SK-MEL-5 (cell line): ENCODE results near the gene ACOX3. TPM values are rescaled to one million over a fixed set of nuclear protein-coding genes. Genes with fewer than 3 reads are reported as not detected.
"Not testable (repeated sequence)": the region's sequence is repeated elsewhere in the genome, so short reads cannot be mapped to it uniquely, and the experiment has no call there.

Source experiments
- DNase-seq: peaks from one replicate; pipeline ENCODE4 v3.0.0-alpha.2; 2016; ENCODE audit warnings: low read depth, low spot score
- in situ Hi-C: cut with HindIII; loops from 2 replicates; pipeline ENCODE4 v1.10.0; 2016; ENCODE audit warnings: low sequenced_read_pairs, high pct_unique_total_duplicates, low pct_unique_long_range_greater_than_20kb
- total RNA-seq: library from RNA; depleted of rRNA; stranded (reverse); fragments of >200 nt; shearing (Covaris generic); gene quantifications from 2 replicates; pipeline ENCODE4 v1.2.3, GENCODE V29; 2014

Gene ACOX3
- total RNA-seq, 1 experiment from 2014 or later = 11.9 TPM

DNA sequence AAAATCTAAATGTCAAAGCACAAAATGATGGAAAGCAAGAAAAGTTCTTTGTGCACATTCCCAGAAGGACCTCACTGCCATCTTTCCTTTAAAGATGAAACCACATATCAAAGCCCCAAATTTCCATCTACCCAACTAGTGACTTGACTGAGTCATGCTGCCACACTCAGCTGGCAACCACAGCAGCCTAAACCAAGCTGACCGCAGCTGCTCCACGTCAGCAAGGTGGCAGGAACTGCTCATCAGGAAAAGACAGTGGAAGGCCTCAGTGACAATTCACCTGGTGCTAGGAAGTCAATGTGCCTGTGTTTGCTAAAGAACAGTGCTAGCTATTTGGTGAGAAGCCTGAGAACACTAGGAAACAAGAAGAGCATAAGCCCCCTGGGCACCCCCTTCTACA is 26.1 kb downstream of the ACOX3 start:
- in situ Hi-C loops = no loop called here
- no peak for DNase-seq

DNA sequence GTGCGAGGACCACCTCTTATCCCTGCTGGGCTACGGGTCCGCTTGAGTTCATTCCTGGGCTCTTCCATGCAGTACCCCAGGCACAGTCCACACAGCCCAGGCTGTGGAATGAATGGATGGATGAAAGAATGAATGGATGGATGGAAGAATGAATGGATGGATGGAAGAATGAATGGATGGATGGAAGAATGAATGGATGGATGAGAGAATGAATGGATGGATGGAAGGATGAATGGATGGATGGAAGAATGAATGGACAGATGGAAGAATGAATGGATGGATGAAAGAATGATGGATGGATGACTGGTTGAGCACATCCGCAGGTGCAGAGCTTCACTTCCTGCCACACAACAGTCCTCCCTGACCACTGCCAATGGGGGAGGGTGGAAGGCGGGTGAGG is 28.2 kb downstream of the ACOX3 start:
- in situ Hi-C loops = no loop called here

DNA sequence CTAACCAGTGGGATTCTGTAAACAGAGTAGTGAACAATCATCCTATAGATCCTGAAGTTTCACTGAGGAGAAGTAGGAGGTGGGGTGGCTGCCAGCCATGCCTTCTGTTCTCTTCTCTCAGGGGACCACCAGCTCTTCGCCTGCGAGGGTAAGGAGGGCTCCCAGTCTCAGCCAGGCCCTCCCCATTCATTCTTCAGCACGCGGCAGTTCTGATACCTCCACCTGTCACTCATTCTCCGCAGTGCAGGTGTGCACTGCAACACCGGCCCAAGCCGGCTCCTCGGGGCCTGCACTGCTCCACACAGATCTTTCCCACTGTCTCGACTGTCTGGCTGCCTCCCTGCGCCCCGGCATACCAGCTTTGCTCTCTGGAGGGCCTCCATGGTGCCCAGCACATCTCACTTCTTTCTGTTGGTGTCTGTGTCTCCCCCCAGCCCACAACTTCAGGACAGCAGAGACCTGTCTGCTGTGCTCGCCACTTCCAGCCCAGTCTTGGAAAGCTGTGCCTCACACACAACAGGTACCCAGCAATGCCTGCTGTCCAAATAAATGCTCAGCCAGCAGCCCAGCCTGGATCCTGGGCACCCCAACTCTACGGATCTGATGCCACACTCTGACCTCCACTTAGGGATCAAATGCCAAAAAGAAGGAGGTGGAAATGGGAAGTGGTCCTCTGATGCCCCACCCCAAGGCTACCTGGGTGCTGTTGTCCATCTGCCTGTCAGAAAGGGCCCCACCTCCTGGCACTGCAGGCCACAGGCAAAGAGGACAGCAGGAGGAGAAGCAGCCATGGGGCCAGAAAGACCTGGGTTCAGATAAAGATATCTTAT is 29.0 kb downstream of the ACOX3 start:
- in situ Hi-C loops = no loop called here
- DNase-seq = no peak

More for the DNA sequence above, 28.2 kb downstream of the ACOX3 start:
- no peak for DNase-seq

DNA sequence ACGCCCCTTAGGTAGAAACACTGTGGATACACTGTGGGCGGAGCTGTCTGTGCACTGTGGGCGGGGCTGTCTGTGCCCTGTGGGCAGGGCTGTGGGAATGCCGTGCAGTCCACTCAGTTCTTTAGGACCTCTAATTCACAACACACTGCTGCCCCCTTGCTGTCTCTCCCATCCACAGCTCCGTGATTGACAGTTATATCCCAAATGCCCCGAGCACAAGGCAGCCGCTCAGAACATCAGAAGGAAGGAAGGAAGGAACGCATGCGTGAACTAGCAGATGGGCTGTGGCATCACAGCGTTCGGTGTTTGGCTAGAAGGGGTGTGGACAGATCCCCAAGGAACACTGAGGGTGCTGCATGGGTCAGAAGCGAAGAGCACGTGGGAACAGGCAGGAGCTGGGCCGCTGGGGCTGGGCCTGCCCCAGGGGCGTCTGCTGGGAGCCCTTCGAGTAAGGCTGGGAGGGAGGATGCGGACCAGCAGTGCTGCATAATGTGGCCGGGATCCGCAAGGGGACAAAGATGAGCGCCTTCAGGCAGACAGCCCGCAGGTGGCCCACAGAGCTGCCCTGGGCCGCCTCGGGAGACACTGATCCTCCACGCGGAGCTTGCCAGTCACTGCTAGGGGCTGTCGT is 29.8 kb downstream of the ACOX3 start:
- in situ Hi-C loops = no loop called here
- DNase-seq = peak; percentile 95

DNA sequence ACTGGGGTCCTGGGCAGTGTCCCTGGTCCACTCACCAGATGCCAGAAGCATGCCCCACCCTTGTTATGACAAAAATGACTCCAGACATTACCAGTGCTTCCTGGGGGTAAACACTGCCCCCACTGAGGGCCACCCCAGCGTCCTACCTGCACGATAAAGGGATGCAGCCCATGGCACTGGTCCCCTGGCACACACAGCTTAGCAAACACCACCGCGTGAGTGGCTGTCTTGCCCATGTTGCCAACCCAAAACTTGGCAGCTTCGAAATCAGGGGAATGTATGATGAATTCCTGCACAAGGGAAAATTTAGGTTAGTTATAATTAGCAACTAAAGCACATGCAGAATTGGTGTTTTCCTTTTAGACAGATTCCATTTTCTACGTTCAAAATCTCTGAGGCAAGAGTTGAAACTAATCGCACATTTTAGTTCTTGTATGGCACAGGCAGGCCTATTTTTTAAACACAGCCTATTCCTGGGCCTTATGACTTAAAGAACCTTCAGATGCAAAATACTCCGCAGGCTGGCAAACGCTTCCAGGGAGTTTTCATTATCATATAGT is 30.4 kb downstream of the ACOX3 start:
- no peak for DNase-seq
- in situ Hi-C loops = no loop called here

DNA sequence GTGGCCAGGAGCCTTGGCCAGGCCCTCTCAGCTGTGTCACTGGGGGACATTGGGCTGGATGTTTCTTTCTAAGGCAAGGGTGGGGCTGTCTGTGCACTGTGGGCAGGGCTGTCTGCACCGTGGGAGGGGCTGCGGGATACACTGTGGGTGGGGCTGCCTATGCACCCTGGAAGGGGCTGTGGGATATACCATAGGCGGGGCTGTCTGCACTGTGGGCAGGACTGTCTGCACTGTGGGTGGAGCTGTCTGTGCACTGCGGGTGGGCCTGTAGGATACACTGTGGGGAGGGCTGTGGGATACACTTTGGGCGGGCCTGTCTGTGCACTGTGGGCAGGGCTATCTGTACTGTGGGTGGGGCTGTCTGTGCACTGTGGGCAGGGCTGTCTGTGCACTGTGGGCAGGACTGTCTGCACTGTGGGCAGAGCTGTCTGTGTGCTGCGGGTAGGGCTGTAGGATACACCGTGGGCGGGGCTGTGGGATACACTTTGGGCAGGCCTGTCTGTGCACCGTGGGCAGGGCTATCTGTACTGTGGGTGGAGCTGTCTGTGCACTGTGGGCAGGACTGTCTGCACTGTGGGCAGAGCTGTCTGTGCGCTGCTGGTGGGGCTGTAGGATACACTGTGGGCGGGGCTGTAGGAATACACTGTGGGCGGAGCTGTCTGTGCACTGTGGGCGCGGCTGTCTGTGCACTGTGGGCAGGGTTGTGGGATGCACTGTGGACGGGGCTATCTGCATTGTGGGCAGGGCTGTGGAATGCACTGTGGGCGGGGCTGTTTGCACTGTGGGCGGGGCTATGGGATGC is 31.1 kb downstream of the ACOX3 start:
- DNase-seq = peak; percentile 49
- in situ Hi-C loops = no loop called here

DNA sequence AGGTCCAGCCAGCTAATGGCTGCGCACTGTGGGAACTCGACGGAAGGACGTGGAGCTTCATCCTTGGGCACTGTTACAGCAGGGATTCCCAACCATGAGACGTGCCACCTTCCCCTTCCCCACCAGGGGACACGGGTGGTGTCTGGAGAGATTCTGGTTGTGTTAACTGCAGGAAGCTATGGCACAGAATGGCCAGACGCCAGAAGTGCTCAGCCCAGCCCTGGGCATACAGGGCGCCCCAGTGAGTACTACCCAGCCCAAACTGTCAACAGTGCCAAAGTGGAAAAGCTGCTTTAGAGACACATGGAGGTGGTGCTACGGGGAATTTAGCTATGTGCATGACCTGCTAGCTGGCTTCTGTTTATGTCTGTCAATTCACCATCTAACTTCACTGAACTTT is 32.8 kb downstream of the ACOX3 start:
- in situ Hi-C loops = no loop called here
- no peak for DNase-seq

DNA sequence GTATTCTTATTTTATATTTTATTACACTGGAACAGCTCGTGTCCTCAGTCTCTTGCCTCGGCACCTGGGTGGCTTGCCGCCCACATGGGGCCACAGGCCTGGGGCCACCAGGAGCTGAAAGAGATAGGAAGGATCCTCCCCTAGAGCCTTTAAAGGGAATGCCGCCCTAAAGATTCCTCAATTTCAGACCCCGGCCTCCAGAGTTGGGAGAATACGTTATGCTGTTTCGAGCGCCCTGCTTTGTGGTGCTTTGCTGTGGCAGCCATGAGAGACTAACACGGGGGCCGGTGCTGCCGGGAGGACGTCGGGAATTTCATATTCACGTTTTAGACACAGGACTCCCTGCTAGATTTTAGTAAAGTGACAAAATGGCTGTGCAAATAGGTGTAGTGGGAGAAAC is 33.2 kb downstream of the ACOX3 start:
- in situ Hi-C loops = no loop called here
- no peak for DNase-seq

DNA sequence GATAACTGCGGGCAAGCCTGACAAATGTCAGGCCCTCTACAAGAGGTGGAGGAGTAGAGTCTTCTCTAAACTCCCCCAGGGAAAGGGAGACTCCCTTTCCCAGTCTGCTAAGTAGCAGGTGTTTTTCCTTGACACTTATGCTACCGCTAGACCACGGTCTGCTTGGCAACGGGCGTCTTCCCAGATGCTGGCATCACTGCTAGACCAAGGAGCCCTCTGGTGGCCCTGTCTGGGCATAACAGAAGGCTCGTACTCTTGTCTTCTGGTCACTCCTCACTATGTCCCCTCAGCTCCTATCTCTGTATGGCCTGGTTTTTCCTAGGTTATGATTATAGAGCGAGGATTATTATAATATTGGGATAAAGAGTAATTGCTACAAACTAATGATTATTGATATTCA is 33.6 kb downstream of the ACOX3 start:
- in situ Hi-C loops = not testable (repeated sequence)
- peak; percentile 27 for DNase-seq

DNA sequence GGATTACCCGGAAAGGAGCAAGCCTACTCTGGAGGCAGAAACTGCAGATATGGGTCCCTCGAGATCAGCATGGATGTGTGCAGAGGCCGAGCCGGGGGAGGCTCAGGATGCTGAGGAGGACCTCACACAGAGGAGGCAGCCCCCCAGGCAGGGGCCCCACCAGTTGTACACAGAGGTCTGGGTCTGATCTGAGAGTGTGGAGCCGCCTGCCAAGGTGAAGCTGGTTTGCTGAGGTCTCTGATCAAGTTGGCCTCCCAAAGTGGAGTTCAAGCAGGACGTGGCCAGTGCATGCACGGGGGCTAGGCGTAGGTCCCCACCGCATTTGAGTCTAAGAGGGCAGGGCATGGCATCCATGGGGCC is 35.0 kb downstream of the ACOX3 start:
- in situ Hi-C loops = no loop called here

DNA sequence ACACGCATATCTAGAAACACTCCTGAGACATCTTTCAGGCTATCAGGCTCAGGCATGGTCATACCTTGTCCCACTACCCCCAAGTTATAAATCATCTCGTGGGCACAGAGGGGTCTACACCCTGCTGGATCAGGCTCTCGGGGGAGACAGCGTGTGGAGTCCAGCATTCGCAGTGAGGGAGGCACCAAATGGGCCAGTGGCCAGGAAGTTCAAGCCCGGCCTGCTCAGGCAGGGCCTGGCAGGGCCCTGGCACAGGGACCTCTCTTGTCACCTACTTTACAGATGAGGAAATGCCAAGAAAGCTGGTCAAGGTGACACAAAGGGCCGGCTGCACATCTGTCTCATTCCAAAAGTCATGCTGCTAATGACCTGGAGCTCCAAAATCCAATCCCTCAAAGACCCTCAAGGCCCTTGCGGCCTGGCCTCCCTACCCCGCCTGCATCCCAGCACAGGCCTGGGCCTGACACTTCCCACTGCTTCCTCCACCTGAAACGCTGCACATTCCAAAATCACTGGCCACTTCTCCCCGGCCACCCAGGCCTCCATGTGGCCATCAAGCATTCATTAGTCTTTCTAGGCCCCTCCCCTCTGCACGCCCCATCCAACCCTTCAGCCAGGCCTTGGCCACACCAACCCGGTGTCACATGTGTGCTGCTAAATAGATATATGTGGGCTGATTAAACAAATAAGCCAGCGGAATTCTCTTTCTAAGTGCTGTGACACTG is 35.6 kb downstream of the ACOX3 start:
- in situ Hi-C loops = no loop called here
- no peak for DNase-seq

More for the DNA sequence above, 35.0 kb downstream of the ACOX3 start:
- no peak for DNase-seq

DNA sequence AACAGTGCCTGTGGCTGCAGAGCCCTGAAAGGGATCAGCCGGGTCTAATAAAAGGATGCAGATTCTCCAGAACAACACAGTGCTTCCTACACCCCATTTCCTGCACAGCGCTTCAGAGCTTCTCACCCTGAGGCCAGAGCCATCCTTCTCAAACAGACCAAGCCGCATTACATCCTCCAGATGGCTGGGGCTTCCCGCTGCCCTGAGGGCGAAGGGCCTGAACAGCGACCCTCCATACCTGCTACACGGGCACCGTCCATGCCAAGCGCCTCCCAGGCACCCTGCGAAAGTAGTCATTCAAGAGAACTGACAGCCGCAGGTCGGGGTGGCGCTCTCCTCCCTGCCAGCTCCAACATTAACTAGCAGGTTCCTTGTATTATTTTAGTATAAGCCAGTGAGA is 36.5 kb downstream of the ACOX3 start:
- DNase-seq = no peak
- in situ Hi-C loops = no loop called here

DNA sequence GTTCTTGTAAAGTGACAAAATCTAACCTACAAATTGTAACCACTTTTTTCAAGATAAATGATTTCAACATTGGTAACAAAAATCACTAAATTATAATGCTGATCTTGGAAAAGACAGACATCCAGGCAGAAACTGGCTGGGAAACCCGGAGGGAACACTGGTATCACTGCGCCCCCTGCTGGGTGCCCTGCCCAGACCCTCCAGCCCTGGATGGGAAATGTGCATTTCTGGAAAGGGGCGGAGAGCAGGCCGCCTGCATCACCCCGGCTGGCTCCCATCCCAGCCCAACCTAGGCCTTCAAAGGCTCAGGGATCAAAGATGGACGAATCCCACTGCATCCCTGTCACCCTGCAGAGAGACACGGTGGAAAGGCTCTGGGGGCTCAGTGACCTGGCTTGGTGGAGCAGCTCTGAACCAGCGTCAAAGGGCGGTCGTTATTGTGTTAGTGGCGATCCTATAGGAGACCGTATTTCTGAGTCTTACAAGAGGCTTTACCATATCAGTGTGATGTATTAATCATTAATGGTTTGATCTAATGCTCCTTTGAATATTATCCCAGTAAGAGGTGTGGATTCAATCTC is 37.3 kb downstream of the ACOX3 start:
- DNase-seq = peak; percentile 74
- in situ Hi-C loops = no loop called here

DNA sequence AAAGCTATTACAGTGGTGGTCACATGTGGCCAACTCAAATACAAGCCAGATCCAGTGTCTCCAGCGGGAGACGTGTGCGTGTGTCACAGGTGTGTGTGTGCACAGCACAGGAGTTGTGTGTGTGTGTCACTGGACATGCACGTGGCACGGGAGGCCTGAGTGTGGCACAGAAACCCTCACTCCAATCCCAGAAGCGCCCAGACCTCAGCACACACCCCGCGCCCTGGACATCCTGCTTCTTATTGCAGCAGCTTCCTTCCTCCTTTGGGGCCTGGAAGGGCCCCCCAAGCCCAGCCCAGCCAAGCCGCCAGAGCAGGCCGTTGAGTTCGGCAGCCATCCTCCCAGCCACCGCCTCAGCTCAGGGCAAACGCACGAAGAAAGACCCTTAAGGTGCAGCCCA is 37.9 kb downstream of the ACOX3 start:
- in situ Hi-C loops = no loop called here
- no peak for DNase-seq

DNA sequence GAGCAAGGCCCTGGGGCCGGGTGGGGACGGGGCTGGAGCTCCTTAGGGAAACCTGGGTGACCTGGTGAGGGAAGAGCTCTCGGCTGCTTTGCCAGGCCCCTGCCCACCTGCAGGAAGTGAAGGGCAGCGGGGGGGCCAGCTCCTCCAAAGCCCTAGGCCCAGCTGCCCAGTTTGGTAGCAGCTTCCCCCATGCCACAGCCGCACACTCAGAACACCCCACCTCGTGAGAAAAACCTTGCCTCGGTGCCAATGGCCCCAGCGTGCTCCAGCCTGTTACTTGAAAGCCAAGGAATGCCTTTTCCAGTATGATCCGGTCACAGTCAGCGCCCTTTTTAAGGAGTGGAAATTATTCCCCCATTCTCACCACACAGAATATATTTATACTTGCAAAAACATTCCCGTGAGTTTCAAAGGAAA is 38.3 kb downstream of the ACOX3 start:
- in situ Hi-C loops = no loop called here
- no peak for DNase-seq

DNA sequence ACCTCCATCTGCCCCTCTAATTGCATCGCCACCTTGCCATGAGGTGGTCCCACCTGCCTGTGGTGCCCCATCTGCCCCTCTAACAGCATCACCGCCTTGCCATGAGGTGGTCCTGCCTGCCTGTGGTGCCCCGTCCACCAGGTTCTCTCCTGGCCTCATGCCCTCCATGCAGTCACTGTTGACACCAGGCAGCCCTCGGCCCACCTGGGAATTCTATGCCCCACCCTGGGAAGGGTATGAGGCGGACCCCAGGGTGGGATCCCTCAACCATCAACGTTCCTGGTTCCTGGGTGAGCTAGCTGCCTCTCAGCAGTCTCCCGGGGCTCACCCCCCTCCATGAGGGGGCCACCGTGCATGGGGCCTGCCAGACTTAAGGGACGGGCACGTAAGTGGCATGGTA is 38.9 kb downstream of the ACOX3 start:
- no peak for DNase-seq
- in situ Hi-C loops = no loop called here

DNA sequence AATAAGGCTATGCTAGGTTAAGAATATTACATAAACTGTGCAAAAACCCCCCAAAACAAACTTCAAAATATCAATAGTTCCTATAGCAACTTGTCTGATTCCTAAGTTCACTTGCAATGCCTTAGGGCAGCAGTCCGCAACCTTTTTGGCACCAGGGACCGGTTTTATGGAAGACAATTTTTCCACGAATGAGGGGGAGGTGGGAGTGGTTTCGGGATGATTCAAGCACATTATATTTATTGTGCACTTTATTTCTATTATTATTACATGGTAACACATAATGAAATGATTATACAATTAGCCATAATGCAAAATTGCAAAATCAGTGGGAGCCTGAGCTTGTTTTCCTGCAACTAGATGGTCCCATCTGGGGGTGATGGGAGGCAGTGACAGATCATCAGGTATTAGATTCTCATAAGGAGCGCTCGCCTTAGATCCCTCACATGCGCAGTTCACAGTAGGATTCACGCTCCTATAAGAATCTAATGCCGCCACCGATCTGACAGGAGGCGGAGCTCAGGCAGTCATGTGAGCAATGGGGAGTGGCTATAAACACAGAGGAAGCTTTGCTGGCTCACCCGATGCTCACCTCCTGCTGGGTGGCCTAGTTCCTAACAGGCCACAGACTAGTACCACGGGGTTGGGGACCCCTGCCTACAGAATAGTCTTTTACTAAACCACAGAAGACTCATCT is 39.7 kb downstream of the ACOX3 start:
- no peak for DNase-seq
- in situ Hi-C loops = no loop called here
